ENCODE data around the gene MIA.

DNA sequence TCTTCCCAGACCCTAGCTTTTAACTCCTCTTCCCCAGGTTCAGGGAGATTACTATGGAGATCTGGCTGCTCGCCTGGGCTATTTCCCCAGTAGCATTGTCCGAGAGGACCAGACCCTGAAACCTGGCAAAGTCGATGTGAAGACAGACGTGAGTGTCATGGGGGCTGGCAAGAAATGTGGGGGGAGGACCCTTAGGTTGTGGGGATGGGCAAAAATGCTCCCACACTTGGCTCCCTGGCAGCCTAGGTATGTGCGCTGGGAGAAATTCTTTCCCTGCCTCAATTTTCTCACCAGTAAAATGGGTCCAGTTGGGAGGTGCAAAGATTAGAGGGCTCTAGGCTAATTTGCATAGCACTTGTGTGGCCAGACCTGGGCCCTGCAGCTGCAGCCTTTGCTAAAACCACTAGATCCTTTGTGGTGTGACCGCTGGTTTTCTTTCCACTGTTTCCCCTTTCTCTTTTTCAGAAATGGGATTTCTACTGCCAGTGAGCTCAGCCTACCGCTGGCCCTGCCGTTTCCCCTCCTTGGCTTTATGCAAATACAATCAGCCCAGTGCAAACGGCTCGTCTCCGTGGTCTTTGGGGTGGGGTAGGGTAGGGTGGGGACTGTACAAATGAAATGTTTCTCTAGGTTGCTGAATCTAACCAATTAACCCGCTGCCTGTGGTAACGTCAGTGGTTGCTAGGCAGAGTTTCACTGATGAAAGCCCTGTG lies 1.8 kb downstream of the MIA start:
- TF ChIP-seq, protein P1, sequence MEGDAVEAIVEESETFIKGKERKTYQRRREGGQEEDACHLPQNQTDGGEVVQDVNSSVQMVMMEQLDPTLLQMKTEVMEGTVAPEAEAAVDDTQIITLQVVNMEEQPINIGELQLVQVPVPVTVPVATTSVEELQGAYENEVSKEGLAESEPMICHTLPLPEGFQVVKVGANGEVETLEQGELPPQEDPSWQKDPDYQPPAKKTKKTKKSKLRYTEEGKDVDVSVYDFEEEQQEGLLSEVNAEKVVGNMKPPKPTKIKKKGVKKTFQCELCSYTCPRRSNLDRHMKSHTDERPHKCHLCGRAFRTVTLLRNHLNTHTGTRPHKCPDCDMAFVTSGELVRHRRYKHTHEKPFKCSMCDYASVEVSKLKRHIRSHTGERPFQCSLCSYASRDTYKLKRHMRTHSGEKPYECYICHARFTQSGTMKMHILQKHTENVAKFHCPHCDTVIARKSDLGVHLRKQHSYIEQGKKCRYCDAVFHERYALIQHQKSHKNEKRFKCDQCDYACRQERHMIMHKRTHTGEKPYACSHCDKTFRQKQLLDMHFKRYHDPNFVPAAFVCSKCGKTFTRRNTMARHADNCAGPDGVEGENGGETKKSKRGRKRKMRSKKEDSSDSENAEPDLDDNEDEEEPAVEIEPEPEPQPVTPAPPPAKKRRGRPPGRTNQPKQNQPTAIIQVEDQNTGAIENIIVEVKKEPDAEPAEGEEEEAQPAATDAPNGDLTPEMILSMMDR (IDR thresholded peaks at IDR 0.05): no peak
- no peak for TF ChIP-seq POLR2A (IDR thresholded peaks at IDR 0.05)
